ENCODE results near the gene TDP2. TPM values are rescaled to one million over a fixed set of nuclear protein-coding genes. Genes with fewer than 3 reads are reported as not detected.

TDP2 gene
- total RNA-seq, 2 donors from 2014 or later, result 209 to 408 TPM

- Histone ChIP-seq H3K27ac (no peak overlapping the region), H3K9me3 (no peaks in the 10 kb centered on the region), H3K9ac (ENCODE audit: low read depth in 2 of 2, low read length in 2 of 2) (no peak overlapping the region), H3K4me3 (no peak overlapping the region), H3K27me3 (no peaks in the 10 kb centered on the region), H3K36me3 (no peaks in the 10 kb centered on the region), H3K4me1 (no peaks in the 10 kb centered on the region)
- intact Hi-C loops (cut with DNase I), result no loop called here
- TF ChIP-seq CTCF (IDR thresholded peaks at IDR 0.05), result no peak
- DNase-seq, result no peak
These were observed 65.8 kb downstream of the TDP2 start for GRCh38 chr6:24600903-24601302.

Other genes starting within 250 kb of the TDP2 start
- gene GPLD1, start 177.3 kb downstream of the TDP2 start, total RNA-seq, result under 1 TPM; 0.84 to 0.88 TPM
- gene ALDH5A1, start 171.9 kb downstream of the TDP2 start, total RNA-seq, result 10 to 100 TPM; 12.2 to 16.4 TPM
- 1 to 10 TPM; 1.2 to 1.7 TPM for gene KIAA0319, start 20.7 kb downstream of the TDP2 start, total RNA-seq
- 10 to 100 TPM; 39.6 to 63.6 TPM for gene ACOT13, start 178 bp upstream of the TDP2 start, total RNA-seq
- 10 to 100 TPM; 70.5 to 85.3 TPM for gene C6orf62, start 52.3 kb upstream of the TDP2 start, total RNA-seq
- 10 to 100 TPM; 83.8 to 95.8 TPM for gene GMNN, start 108.0 kb upstream of the TDP2 start, total RNA-seq
- gene ARMH2, start 132.0 kb upstream of the TDP2 start, total RNA-seq, result not detected